ES-I3 (cell line): ENCODE measurements around the gene MATR3.
A peak's percentile ranks its signal among the peaks of the same experiment; 100 is the strongest.
"Not testable (repeated sequence)": the region's sequence is repeated elsewhere in the genome, so short reads cannot be mapped to it uniquely, and the experiment has no call there.

Experiments used
- H3K36me3 ChIP-seq: 2 replicates; pipeline ENCODE4 v1.6.1; 2013; ENCODE audit warnings: mild to moderate bottlenecking, low read length, control low read depth, moderate library complexity; ENCODE audit not compliant: insufficient read depth
- H3K4me1 ChIP-seq: 2 replicates; pipeline ENCODE4 v1.6.1; 2013; ENCODE audit warnings: mild to moderate bottlenecking, control low read depth, low read length; ENCODE audit not compliant: insufficient read depth
- H3K9ac ChIP-seq: 2 replicates; pipeline ENCODE4 v1.6.1; 2013; ENCODE audit warnings: low read depth, mild to moderate bottlenecking, low read length, moderate library complexity
- H3K9me3 ChIP-seq: 2 replicates; pipeline ENCODE4 v1.6.1; 2013; ENCODE audit warnings: mild to moderate bottlenecking, low read length, moderate library complexity; ENCODE audit not compliant: control insufficient read depth, insufficient read depth

Gene MATR3

DNA sequence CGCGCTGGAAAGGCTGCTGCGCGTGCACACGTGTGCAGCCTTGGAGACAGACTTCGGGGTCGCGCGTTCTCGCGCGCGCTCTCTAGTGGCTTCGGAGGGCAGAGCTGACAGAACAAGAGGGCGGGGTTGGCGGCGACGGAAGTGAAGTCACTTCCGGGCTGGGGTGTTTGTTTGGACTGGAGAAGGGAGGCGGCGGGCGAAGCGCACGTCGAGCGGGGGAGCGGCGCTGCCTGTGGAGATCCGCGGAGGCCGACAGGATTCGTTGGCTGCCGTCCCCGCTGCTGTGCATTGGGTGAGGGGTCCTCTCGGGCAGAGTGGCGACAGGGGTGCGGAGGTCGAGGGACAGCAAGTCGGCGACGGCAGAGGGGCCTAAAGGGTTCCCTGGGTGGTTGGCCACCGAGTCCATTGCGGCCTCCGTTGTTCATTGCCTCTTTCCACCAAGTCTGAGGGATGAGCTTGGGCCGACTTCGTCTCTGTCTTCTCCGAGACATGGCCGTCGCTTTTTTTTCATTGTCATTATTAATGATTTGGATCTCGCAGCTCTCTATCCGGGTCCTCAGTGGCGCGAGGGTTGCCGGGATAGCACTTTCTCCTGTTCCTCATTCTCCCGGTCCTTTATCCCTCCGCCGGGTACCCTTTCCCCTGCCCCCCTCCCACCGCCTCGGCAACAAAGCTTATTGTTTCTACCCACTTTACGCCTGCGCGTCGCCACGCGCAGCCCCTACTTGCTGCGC lies 48.3 kb downstream of the MATR3 start, which contains the start of gene PAIP2:
PAIP2 (plus strand) TSS at position 166 of the 734 bp plus-strand sequence. CDS start 21,931 bp downstream, outside the sequence.
- peak within 1 kb of the TSS; percentile 99 for H3K9ac ChIP-seq
- H3K4me1 ChIP-seq: no peaks in the 10 kb centered on the region

DNA sequence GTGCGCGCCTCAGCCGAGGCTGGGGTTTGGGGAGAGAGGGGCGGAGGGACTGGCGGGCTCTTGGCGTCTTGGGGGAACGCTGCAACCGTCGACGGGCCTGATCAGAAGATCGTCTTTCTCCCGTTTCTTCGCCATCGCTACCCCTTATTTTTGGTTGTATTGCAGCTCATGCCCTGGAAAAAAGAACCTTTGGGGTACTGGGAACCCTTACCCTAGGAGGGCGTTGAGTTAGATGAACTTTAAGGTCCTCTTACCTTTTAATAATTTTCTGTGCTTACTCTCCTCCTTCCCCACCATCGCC lies 48.8 kb downstream of the MATR3 start:
- Histone ChIP-seq H3K36me3 (no peaks in the 10 kb centered on the region), H3K9ac (peak overlapping the region; percentile 99), H3K4me1 (no peaks in the 10 kb centered on the region), H3K9me3 (no peaks in the 10 kb centered on the region)

More for the DNA sequence above, 48.3 kb downstream of the MATR3 start, which contains the start of gene PAIP2:
- Histone ChIP-seq H3K36me3 (no peaks in the 10 kb centered on the region), H3K9me3 (no peaks in the 10 kb centered on the region)

DNA sequence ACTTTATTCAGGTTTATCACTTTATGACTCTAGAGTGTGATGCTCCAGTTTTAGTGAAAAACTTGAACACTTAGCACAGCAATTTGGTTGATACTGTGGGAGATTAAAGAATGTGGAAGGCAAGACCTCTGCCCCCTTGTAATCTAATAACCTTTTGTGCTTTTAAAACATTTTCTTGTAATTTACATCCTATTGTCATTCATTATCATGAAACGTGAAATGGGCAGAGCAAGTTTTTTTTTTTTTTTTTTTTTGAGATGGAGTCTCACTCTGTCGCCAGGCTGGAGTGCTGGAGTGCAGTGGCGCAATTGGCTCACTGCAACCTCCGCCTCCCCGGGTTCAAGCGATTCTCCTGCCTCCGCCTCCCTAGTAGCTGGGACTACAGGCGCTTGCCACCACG lies 49.9 kb downstream of the MATR3 start:
- Histone ChIP-seq H3K4me1 (no peaks in the 10 kb centered on the region), H3K9me3 (no peaks in the 10 kb centered on the region), H3K9ac (peak overlapping the region; percentile 99; the same call in 1 of the 2 replicates), H3K36me3 (no peaks in the 10 kb centered on the region)

GRCh38 chr5:139344177-139344576 lies 50.6 kb downstream of the MATR3 start:
- Histone ChIP-seq H3K36me3 (no peaks in the 10 kb centered on the region), H3K4me1 (no peaks in the 10 kb centered on the region), H3K9me3 (no peaks in the 10 kb centered on the region), H3K9ac (no peak overlapping the region)

DNA sequence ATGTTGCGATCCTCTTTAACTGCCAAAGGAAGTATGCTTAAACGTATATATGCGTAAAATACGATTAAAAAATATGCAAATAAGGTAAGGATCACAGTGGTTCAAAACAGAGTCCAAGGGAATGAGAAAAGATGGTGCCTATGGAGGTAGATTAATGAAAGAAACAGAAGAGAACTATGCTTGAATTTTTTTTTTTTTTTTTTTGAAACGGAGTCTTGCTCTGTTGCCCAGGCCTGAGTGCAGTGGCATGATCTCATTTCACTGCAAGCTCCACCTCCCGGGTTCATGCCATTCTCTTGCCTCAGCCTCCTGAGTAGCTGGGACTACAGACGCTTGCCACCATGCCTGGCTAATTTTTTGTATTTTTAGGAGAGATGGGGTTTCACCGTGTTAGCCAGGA lies 51.9 kb downstream of the MATR3 start:
- not testable (repeated sequence) for H3K36me3 ChIP-seq, H3K4me1 ChIP-seq, H3K9ac ChIP-seq, H3K9me3 ChIP-seq

- H3K4me1 ChIP-seq, H3K36me3 ChIP-seq, H3K9me3 ChIP-seq, H3K9ac ChIP-seq: not testable (repeated sequence)
These were observed 54.3 kb downstream of the MATR3 start for GRCh38 chr5:139347863-139348262.

DNA sequence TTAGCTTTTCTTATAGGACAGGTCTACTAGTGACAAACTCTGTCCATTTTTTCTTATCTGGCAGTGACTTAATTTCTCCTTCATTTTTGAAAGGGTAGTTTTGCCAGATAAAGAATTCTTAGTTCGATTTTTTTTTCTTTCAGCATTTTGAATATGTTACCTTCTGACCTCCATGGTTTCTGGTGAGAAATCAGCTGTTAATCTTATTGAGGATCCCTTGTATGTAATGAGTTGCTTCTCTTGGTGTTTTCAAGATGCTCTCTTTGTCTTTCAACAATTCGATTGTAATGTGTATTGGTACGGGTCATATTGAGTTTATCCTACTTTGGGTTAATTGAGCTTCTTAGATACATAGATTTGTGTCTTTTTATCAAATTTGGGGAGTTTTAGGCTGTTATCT lies 60.6 kb downstream of the MATR3 start:
- H3K36me3 ChIP-seq: no peaks in the 10 kb centered on the region
- no peaks in the 10 kb centered on the region for H3K4me1 ChIP-seq

GRCh38 chr5:139355900-139356299 lies 62.4 kb downstream of the MATR3 start:
- H3K9ac ChIP-seq, H3K4me1 ChIP-seq, H3K9me3 ChIP-seq, H3K36me3 ChIP-seq: not testable (repeated sequence)

More for the DNA sequence above, 60.6 kb downstream of the MATR3 start:
- H3K9ac ChIP-seq: no peak overlapping the region
- no peaks in the 10 kb centered on the region for H3K9me3 ChIP-seq

- Histone ChIP-seq H3K9ac (no peak overlapping the region), H3K4me1 (no peaks in the 10 kb centered on the region), H3K36me3 (no peaks in the 10 kb centered on the region; the same call in 1 of the 2 replicates), H3K9me3 (no peaks in the 10 kb centered on the region)
These were observed 64.5 kb downstream of the MATR3 start for GRCh38 chr5:139358064-139358463.

GRCh38 chr5:139360384-139360783 lies 66.8 kb downstream of the MATR3 start:
- Histone ChIP-seq H3K9ac (no peak overlapping the region), H3K9me3 (no peaks in the 10 kb centered on the region), H3K4me1 (no peaks in the 10 kb centered on the region), H3K36me3 (peaks cover 17% of the 10 kb centered on the region)

DNA sequence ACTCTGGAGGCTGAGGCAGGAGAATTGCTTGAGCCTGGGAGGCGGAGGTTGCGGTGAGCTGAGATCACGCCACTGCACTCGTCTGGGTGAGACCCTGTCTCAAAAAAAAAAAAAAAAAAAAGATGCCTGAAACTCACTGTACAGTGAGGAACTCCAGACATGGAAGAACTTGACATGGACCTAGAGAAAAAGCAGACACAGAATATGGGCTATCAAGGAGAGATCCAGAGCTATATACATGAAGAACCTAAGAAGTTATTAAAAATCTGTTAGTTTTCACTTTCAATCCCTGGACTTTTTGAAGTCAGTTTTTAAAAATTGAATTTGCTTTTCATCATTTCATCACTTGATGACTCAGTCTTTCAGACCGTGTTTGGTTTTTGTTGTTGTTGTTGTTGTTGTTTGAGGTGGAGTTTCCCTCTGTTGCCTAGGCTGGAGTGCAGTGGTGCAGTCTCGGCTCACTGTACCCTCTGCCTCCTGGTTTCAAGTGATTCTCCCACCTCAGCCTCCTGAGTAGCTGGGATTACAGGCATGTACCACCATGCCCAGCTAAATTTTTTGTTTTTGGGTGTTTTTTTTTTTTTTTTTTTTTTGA lies 68.4 kb downstream of the MATR3 start:
- no peaks in the 10 kb centered on the region for H3K9me3 ChIP-seq
- H3K4me1 ChIP-seq: no peaks in the 10 kb centered on the region
- no peak overlapping the region for H3K9ac ChIP-seq
- H3K36me3 ChIP-seq: peaks cover 27% of the 10 kb centered on the region

- Histone ChIP-seq H3K9ac (no peak overlapping the region), H3K4me1 (no peaks in the 10 kb centered on the region), H3K9me3 (no peaks in the 10 kb centered on the region), H3K36me3 (peaks cover 31% of the 10 kb centered on the region)
These were observed 70.4 kb downstream of the MATR3 start for GRCh38 chr5:139363937-139364336.

GRCh38 chr5:139364466-139364865 lies 70.9 kb downstream of the MATR3 start:
- H3K9ac ChIP-seq: no peak overlapping the region
- no peaks in the 10 kb centered on the region for H3K9me3 ChIP-seq
- H3K4me1 ChIP-seq: no peaks in the 10 kb centered on the region
- peaks cover 33% of the 10 kb centered on the region for H3K36me3 ChIP-seq

DNA sequence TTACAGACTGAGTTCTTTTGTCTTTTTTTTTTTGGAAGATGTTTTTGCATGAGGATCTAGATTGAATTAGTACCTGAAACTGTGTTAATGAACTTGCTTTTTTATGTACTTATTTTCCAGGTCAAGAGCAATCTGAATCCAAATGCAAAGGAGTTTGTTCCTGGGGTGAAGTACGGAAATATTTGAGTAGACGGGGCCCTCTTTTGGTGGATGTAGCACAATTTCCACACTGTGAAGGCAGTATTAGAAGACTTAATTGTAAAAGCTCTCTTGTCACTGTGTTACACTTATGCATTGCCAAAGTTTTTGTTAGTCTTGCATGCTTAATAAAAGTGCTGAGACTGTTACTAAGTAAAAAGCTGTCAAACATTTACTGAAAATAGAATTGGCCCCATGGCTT lies 75.1 kb downstream of the MATR3 start:
- Histone ChIP-seq H3K9me3 (no peaks in the 10 kb centered on the region), H3K4me1 (no peaks in the 10 kb centered on the region), H3K9ac (no peak overlapping the region), H3K36me3 (peaks cover 39% of the 10 kb centered on the region)

DNA sequence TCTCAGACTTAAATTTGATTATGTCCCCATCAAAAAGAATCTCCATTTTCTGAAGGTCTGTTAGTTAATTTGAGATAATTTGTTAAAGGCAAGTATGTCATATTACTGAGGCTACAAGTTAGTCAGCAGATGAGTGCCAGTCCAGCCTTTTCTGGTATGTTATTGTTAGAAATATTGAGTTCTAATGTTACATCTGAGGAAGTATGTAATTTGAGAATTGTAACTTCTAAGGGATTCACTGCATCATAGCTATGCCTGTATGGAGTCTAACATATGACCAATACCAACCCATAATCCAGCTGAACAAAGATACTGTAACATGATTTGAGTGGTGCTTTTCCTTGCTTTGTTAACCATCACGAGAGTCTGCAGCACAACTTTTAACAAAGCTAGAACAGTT lies 75.6 kb downstream of the MATR3 start:
- Histone ChIP-seq H3K9me3 (no peaks in the 10 kb centered on the region), H3K9ac (no peak overlapping the region), H3K36me3 (peaks cover 33% of the 10 kb centered on the region), H3K4me1 (no peaks in the 10 kb centered on the region)
